Hepatocyte (in vitro differentiated cells): ENCODE measurements around the gene TRAPPC5.

Experiments used
- CTCF ChIP-seq: fragments of 200-600 bp; sonication (generic); IDR thresholded peaks from 2 replicates; pipeline ENCODE4 v1.5.1; 2016; ENCODE audit warnings: antibody characterized with exemption, mild to moderate bottlenecking; ENCODE audit not compliant: poor library complexity
- EZH2 ChIP-seq: fragments of 200-600 bp; sonication (generic); IDR thresholded peaks from 2 replicates; pipeline ENCODE4 v1.6.1; 2016; ENCODE audit warnings: antibody characterized with exemption, mild to moderate bottlenecking, borderline replicate concordance

- TF ChIP-seq CTCF (no peak), EZH2 (no peak)
Observed at GRCh38 chr19:7692417-7693088, 11.9 kb downstream of the TRAPPC5 start.
